IMR-90 (cell line): ENCODE measurements around the gene MYH11.

Source experiments
- POLR2A ChIP-seq: IDR thresholded peaks from 2 replicates; pipeline ENCODE4 v1.6.1; 2012; ENCODE audit warnings: mild to moderate bottlenecking, low read depth, low read length
- TF ChIP-seq, protein P1 (sequence below): conservative IDR thresholded peaks from 2 replicates; pipeline ENCODE4 v1.5.1; 2012; ENCODE audit warnings: mild to moderate bottlenecking, low read depth, low read length, improper control_type of control experiment

- TF ChIP-seq POLR2A = no peak
- TF ChIP-seq, protein P1, sequence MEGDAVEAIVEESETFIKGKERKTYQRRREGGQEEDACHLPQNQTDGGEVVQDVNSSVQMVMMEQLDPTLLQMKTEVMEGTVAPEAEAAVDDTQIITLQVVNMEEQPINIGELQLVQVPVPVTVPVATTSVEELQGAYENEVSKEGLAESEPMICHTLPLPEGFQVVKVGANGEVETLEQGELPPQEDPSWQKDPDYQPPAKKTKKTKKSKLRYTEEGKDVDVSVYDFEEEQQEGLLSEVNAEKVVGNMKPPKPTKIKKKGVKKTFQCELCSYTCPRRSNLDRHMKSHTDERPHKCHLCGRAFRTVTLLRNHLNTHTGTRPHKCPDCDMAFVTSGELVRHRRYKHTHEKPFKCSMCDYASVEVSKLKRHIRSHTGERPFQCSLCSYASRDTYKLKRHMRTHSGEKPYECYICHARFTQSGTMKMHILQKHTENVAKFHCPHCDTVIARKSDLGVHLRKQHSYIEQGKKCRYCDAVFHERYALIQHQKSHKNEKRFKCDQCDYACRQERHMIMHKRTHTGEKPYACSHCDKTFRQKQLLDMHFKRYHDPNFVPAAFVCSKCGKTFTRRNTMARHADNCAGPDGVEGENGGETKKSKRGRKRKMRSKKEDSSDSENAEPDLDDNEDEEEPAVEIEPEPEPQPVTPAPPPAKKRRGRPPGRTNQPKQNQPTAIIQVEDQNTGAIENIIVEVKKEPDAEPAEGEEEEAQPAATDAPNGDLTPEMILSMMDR = no peak
Measured at GRCh38 chr16:15803618-15804017, 53.2 kb downstream of the MYH11 start.
